HL-60 (cell line): ENCODE results near the gene FSIP1.

Experiments
- DNase-seq, 2 experiments: peaks; one replicate each; pipeline ENCODE4 v3.0.0-alpha.2; 2010 to 2020; ENCODE audit warnings: low read depth in 1 of 2, low spot score in 1 of 2
- H3K27ac ChIP-seq: fragments of 250-450 bp; sonication (Bioruptor Pico); replicated peaks from 2 replicates; pipeline ENCODE4 v1.5.1; 2020; ENCODE audit warnings: mild to moderate bottlenecking, moderate library complexity
- H3K27me3 ChIP-seq: fragments of 250-450 bp; sonication (Bioruptor Pico); 2 replicates; pipeline ENCODE4 v1.5.1; 2021; ENCODE audit warnings: mild to moderate bottlenecking, moderate library complexity; ENCODE audit not compliant: insufficient read depth, poor library complexity, severe bottlenecking
- H3K4me3 ChIP-seq: replicated peaks from 2 replicates; pipeline ENCODE4 v1.5.1; 2011; ENCODE audit warnings: mild to moderate bottlenecking, control low read depth, low read length; ENCODE audit not compliant: insufficient read depth
- CTCF ChIP-seq: IDR thresholded peaks from one replicate; pipeline ENCODE4 v1.5.1; 2011; ENCODE audit warnings: low read length, control low read depth, inconsistent platforms; ENCODE audit not compliant: insufficient read depth
- GABPA ChIP-seq: IDR thresholded peaks from 2 replicates; pipeline ENCODE4 v1.6.1; 2012; ENCODE audit warnings: low read depth
- POLR2AphosphoS5 ChIP-seq: IDR thresholded peaks from 2 replicates; pipeline ENCODE4 v1.6.1; 2012; ENCODE audit warnings: low read depth
- REST ChIP-seq: IDR thresholded peaks from 2 replicates; pipeline ENCODE4 v1.6.1; 2012; ENCODE audit warnings: low read depth; ENCODE audit not compliant: insufficient replicate concordance
- SPI1 ChIP-seq: IDR thresholded peaks from 2 replicates; pipeline ENCODE4 v1.6.1; 2012; ENCODE audit warnings: low read depth, mild to moderate bottlenecking, borderline replicate concordance

FSIP1 gene

GRCh38 chr15:39598186-39598850 is 184.3 kb downstream of the FSIP1 start:
- H3K27me3 ChIP-seq = no peaks in the 10 kb centered on the region
- no peak overlapping the region for H3K4me3 ChIP-seq
- TF ChIP-seq SPI1 (no peak), CTCF (no peak), REST (no peak), POLR2AphosphoS5 (no peak), GABPA (no peak)
- no peak overlapping the region for H3K27ac ChIP-seq
- DNase-seq = no peak

GRCh38 chr15:39597751-39598185 is 184.9 kb downstream of the FSIP1 start:
- Histone ChIP-seq H3K4me3 (no peak overlapping the region), H3K27me3 (no peaks in the 10 kb centered on the region), H3K27ac (no peak overlapping the region)
- no peak for DNase-seq
- TF ChIP-seq GABPA (no peak), POLR2AphosphoS5 (no peak), SPI1 (no peak), REST (no peak), CTCF (no peak)

- Histone ChIP-seq H3K4me3 (no peak overlapping the region), H3K27ac (no peak overlapping the region), H3K27me3 (no peaks in the 10 kb centered on the region)
- TF ChIP-seq CTCF (no peak), SPI1 (no peak), POLR2AphosphoS5 (no peak), GABPA (no peak), REST (no peak)
- DNase-seq = no peak
Observed at GRCh38 chr15:39597336-39597735, 185.3 kb downstream of the FSIP1 start.
